GM23248 (cell line): ENCODE results near the gene KLHDC3.

Experiments
- EZH2 ChIP-seq: fragments of 200-600 bp; sonication (generic); IDR thresholded peaks from 2 replicates; pipeline ENCODE4 v1.6.1; 2018; ENCODE audit warnings: antibody characterized with exemption, mild to moderate bottlenecking; ENCODE audit not compliant: insufficient read depth, poor library complexity, severe bottlenecking
- EZH2phosphoT487 ChIP-seq: fragments of 200-600 bp; sonication (generic); IDR thresholded peaks from 2 replicates; pipeline ENCODE4 v1.6.1; 2018; ENCODE audit warnings: antibody characterized with exemption, moderate library complexity, mild to moderate bottlenecking, low read depth; ENCODE audit not compliant: insufficient read depth

DNA sequence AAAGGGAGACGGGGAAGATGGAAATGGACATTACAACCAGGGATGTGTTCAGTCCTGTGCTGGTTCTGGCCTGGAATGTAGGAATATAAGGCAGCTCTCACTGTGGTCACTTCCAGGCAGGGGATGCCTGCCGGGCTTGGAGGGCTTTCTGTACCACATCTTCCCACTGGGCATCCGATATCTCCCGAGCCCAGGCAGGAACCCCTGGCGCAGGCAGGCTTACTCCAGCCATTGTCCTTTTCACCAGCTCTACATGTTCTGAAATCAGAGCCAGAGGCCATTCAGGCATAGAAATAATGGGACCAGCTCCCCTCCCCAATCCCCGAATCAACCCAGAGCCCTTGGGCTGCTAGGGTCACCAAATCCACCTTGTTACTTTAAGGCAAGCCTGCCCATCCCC, 1.7 kb upstream of the KLHDC3 start:
- TF ChIP-seq EZH2 (no peak), EZH2phosphoT487 (no peak)
